GM21526 (cell line): ENCODE measurements around the gene C16orf92.

Source experiments
- ATAC-seq: cut with Tn5 transposase; IDR thresholded peaks from one replicate; pipeline ENCODE4 v1.9.1; 2021; ENCODE audit warnings: moderate library complexity; ENCODE audit not compliant: unreplicated experiment, low FRiP score

Gene C16orf92, protein sequence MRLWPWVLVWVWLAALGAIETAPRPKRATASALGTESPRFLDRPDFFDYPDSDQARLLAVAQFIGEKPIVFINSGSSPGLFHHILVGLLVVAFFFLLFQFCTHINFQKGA

DNA sequence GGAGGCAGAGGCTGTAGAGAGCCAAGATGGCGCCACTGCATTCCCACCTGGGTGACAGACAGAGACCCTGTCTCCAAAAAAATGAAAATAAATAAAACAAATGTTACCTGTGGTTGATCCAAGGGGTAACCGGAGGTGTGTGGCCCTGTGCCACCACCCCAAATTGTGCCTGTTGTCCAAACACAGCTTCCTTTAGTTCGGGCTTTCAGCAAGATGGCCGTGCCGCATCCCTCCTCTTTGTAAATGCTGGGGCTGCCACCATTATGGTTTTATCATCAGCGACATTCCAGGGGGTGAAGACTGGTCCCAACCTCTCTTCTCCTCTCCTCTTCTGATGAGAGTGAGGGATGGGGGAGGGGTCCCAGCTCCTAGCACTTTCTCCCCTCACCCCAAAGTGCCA lies at the start of gene C16orf92:
C16orf92 (plus strand) TSS at position 312 of the 400 bp plus-strand sequence. CDS start 143 bp downstream, outside the sequence.
- ATAC-seq = no peak

DNA sequence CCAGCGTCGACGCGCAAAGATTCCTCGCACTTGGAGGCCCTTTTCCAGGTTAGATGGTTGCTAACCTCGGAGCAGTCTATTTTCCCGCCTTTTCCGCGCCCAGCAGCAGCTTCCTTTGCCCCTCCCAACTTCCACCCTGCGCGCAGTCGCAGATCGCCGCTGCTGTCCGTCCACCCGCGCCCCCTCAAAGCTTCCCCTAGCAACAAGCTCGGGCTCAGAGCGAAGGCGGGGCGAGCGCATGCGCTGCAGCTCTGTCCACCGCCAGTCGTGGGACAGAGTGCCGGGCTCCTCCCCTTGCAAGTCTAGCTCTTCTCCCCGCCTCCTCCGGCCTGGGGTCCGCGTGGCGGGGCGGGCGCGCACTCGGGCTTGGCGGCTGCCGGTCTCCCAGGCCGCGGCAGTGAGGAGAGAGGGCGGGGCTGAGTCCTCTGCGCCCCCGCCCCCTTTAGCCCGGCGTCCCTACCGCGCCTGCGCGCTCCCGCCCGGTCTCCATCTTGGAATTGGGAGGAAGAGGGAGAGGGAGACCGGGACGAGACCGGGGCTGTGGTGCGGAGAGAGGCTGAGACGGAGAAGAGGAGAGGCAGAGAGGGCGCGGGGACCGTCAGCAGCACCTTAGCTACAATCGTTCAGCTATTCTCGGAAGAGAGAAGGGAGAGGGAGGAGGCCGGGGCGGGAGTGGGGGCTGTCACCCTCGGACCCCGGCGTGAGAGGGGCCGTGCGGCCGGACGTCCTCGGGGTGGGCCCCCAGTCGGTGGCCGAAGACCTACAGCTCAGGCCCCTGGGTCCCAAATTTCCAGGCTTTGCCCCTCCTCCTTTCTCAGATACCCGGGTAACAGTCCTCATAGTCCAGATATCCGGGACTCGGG lies 49.4 kb upstream of the C16orf92 start, which contains the start of gene TAOK2:
TAOK2 (plus strand) TSS at position 485 of the 863 bp plus-strand sequence. CDS start 3,905 bp downstream, outside the sequence.
- ATAC-seq = peak; percentile 87

DNA sequence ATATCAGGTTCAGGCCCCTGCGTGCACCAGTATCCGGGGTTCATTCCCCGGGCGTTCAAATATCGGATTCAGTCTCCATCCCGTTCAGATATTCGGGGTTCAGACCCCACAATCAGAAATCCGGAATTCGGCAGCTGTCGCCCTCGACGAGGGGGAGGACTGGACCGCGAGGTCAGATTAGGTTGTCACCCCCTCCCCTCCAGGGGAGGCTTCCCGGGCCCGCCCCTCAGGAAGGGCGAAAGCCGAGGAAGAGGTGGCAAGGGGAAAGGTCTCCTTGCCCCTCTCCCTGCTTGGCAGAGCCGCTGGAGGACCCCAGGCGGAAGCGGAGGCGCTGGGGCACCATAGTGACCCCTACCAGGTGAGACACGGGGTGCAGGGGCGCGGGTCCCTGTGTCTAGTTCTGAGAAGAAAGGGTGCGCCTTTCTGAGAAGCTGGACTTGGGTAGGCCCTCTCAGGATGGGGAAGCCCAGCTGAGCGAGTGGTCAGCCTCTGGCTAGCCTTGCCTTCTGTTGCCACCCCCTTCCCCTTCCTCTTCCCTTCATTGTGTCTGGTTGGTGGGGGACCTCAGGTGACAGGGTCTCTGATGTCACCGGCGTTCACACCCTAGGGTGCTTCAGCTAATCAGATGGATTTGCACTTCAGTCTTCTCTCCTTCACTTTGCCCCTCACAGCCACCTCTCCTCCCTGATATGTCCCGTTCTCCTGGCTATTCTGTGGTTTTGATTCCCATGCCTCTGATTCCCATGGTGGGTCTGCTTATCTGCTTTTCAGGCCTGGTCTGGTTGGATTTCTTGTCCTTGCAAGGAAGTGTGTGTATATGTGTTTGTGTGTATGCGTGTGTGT lies 48.5 kb upstream of the C16orf92 start:
- no peak for ATAC-seq

DNA sequence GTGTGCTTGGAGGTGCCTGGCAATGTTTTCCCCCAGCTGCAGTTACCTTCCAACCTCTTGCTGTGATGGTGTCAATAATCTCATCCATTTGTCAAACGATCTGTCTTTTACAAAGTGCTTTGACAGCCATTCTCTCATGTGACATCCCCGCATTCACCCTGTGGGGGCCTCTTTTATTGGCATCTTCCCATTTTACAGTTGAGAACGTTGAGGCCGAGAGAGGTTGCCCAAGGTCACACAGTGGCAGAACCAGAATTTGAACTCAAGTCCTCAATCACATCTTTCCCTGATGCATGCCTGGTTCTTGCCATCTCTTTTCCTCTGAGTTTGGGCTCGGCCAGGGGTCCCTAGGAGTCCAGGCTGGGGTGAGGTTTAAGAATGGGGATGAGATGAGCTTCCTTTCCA lies 47.9 kb upstream of the C16orf92 start:
- no peak for ATAC-seq

DNA sequence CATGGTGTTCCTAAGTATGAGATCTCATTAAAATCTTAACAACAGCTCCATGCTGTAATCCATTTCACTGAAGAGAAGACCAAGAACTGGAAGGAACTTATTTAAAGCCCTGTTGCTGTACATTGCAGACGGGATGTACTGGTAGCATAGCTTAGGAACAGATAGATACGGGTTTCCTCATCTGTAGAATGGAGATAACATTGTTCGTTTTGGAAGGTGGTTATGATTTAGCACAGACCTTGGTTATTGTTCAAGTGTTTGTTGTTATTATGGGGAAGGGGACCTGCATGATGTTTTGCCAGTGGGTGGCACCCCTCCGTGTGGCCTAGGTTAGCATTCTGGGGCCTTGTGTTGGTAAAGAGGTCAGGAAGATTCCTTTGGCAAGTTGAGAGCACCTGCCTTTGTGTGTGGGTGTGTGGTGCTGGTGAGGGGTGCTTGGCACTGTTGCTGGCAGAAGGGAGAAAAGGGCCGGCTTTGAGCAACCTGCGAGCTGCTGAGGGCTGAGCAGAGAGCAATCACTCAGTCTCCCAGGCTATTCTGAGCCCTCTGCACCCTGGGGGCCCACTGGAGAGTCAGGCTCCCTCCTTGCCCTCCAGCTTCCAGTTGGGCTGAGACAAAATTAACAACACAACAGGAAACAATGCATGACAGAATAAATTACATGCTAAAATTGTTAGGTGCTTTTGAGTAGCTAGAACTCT lies 47.0 kb upstream of the C16orf92 start:
- ATAC-seq = no peak

DNA sequence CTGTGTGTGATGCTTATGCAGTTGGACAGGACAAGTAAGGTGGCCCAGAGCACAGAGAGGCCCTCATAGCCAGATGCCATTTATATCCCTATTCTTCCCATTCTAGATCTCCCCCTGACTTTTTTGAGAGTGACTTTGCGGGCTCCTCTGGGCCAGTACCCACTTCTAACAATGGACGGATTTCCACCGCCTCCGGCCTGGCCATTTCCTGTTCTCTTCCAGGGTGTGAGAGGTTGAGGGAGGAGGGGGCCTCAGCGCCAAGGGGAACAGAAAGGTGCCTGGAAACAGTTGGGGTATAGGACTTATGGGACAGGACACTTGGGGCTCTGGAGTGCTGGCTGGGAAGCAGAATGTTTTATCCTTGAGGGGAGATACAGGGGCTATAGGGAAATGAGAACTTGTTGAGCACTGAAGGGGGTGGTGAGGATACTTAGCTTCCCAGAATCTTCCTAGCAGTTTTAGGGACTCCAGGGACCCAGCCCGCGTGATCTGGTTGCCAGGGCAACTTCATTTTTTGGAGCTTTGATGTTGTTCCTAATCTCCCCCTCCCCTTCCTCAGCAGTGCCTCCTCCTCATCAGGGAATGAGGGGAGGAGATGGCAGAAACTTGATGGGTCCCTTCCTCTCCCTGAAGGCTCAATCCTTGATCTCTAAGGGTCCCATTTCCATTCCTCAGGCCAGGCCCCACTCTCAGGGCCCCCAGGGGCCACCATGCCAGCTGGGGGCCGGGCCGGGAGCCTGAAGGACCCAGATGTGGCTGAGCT lies 45.8 kb upstream of the C16orf92 start:
- no peak for ATAC-seq

DNA sequence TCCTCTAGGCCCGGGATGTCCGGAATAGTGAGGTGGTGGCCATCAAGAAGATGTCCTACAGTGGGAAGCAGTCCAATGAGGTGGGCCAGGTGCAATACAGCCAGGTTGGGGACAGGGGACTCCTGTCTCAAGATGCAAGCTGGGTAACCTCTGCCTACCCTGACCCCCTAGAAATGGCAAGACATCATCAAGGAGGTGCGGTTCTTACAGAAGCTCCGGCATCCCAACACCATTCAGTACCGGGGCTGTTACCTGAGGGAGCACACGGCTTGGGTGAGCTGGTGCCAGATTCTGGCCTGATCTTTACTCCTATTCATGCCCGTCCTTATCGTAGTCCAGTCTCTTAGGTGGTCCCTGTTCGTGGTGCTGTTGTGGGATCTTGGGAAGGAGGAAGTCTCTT lies 44.9 kb upstream of the C16orf92 start:
- no peak for ATAC-seq

DNA sequence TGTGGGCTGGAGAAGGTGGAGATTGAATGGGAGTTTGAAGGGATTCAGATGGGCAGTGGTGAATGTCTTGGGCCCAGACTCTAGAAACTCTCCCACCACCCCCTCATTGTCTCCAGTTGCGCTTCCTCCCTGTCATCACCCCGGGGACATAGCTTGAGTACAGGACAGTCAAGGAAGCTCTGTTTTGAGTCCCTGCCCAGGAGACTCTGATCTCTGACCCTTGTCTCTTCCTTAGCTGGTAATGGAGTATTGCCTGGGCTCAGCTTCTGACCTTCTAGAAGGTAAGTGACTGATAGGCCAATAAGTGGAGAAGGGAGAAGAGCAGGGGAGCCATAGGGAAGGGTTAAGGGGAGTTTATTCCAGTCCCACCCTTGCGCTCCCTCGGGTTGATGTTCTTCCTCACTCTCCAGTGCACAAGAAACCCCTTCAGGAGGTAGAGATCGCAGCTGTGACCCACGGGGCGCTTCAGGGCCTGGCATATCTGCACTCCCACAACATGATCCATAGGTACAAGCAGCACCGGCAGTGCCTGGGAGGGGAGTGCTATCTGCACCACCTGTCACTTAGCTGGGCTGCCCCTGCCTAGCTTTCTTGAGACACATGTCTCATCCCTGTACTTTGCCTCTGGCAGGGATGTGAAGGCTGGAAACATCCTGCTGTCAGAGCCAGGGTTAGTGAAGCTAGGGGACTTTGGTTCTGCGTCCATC lies 44.3 kb upstream of the C16orf92 start:
- no peak for ATAC-seq

DNA sequence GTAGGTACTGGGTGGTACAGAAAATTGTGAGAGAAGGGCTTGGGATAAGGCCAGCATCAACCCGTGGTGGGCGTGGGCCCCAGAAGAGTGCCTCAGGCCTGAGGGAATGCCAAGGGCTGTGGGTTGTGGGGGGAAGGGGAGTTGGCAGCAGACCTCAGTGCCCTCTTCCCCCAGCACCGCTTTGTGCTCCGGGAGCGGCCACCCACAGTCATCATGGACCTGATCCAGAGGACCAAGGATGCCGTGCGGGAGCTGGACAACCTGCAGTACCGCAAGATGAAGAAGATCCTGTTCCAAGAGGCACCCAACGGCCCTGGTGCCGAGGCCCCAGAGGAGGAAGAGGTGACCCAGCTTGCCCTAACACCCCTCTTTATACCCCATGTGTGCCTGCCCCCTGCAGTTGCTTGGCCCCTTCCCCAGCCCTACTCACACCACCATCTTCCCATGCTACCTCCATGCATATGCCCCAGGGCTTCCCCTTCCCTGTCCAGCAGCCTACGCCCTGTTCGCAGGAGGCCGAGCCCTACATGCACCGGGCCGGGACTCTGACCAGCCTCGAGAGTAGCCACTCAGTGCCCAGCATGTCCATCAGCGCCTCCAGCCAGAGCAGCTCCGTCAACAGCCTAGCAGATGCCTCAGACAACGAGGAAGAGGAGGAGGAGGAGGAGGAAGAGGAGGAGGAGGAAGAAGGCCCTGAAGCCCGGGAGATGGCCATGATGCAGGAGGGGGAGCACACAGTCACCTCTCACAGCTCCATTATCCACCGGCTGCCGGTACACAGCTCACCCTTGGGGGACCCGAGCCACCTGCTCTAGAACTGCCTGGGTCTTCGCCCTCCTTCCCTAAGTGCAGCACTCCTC lies 40.2 kb upstream of the C16orf92 start:
- ATAC-seq = no peak

DNA sequence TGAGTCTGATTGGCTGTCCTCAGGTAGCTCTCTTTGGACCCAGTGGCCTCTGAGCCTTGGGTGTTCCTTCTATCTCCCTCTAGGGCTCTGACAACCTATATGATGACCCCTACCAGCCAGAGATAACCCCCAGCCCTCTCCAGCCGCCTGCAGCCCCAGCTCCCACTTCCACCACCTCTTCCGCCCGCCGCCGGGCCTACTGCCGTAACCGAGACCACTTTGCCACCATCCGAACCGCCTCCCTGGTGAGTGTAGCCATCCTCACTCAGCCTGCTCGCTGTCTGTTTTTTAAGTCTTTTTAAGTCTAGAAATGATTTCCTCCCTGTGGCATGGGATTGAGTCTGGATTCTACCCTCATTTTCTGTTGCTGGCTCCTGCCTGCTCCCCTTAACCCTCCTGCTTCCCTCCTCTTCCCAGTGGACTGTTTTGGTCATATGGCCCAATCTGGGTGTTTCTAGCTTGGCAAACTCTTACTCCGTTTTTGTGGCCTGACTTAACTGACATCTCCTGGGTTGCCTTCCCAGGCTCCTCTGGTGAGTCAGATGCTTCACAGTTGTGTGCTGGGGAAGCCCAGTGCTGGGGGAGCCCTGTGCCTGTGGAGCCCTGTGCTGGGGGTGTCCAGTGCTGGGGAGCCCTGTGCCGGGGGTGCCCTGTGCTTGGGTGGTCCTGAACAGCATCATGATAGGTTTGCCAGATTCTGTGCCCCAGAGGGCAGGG lies 39.4 kb upstream of the C16orf92 start:
- no peak for ATAC-seq

DNA sequence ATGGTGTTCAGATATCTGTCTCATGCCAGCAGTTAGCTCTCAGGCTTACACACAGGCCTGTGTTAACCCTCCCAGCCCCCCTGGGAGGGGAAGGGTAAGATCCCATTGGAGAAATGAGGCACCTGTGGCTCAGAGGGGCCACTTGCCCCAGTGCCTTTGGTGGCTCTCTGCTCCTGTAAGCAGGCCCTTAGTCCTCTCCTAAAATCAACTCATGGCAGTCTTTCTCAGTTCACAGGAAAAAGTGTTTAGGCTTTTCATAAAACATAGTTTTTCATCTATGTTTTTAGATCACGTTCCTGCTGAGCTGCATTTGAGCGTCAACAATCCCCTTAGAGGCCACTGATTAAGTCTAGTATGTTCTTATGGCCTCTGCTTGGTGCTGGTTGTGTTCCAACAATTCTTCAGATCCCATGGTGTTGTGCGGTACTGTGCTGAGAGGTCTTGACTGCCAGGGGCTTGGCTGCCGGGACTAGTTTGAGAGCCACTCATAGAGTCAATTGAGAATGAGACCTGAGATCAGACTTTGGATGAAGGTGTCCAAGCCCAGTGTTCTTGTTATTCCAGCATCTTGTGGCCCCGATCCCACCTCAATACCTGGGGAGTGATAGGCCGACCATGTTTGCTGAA lies 38.7 kb upstream of the C16orf92 start:
- ATAC-seq = no peak

DNA sequence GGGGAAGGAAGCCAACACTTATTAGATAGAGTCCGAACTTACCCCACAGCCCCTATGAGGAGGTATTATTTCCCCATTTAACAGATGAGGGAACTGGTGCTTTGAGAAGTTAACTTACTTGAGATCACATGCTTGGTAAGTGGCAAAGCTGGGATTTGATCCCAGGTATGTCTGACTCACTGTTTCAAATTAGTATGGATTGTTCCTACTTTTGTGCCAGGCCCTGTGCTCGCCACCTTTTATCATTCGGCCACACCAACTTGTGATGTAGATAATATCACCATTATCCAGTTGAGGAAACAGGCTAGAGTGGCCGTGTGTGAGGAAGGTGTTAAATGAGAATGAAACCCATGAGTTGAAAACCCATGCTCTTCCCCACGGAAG lies 38.2 kb upstream of the C16orf92 start:
- ATAC-seq = no peak

DNA sequence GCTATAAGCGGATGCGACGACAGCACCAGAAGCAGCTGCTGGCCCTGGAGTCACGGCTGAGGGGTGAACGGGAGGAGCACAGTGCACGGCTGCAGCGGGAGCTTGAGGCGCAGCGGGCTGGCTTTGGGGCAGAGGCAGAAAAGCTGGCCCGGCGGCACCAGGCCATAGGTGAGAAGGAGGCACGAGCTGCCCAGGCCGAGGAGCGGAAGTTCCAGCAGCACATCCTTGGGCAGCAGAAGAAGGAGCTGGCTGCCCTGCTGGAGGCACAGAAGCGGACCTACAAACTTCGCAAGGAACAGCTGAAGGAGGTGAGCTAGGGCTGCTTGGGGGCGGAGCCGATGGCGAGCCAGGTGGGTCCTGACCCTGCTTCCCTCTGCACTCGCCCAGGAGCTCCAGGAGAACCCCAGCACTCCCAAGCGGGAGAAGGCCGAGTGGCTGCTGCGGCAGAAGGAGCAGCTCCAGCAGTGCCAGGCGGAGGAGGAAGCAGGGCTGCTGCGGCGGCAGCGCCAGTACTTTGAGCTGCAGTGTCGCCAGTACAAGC lies 37.7 kb upstream of the C16orf92 start:
- no peak for ATAC-seq

DNA sequence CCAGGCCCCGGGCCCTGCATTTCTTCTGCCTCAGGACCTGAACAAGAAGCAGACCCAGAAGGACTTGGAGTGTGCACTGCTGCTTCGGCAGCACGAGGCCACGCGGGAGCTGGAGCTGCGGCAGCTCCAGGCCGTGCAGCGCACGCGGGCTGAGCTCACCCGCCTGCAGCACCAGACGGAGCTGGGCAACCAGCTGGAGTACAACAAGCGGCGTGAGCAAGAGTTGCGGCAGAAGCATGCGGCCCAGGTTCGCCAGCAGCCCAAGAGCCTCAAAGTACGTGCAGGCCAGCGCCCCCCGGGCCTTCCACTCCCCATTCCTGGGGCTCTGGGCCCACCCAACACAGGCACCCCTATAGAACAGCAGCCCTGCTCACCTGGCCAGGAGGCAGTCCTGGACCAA lies 36.8 kb upstream of the C16orf92 start:
- ATAC-seq = no peak

DNA sequence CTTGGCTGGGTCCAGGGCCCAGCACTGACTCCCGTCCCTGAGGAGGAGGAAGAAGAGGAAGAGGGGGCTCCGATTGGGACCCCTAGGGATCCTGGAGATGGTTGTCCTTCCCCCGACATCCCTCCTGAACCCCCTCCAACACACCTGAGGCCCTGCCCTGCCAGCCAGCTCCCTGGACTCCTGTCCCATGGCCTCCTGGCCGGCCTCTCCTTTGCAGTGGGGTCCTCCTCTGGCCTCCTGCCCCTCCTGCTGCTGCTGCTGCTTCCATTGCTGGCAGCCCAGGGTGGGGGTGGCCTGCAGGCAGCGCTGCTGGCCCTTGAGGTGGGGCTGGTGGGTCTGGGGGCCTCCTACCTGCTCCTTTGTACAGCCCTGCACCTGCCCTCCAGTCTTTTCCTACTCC lies 36.1 kb upstream of the C16orf92 start:
- ATAC-seq = no peak

DNA sequence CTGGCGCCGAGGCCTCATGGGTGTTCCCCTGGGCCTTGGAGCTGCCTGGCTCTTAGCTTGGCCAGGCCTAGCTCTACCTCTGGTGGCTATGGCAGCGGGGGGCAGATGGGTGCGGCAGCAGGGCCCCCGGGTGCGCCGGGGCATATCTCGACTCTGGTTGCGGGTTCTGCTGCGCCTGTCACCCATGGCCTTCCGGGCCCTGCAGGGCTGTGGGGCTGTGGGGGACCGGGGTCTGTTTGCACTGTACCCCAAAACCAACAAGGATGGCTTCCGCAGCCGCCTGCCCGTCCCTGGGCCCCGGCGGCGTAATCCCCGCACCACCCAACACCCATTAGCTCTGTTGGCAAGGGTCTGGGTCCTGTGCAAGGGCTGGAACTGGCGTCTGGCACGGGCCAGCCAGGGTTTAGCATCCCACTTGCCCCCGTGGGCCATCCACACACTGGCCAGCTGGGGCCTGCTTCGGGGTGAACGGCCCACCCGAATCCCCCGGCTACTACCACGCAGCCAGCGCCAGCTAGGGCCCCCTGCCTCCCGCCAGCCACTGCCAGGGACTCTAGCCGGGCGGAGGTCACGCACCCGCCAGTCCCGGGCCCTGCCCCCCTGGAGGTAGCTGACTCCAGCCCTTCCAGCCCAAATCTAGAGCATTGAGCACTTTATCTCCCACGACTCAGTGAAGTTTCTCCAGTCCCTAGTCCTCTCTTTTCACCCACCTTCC lies 35.5 kb upstream of the C16orf92 start:
- ATAC-seq = no peak
